ENCODE results near the gene ABCG1.

ABCG1 gene

GRCh38 chr21:42302076-42302650, 83.2 kb downstream of the ABCG1 start:
- no peak for TF ChIP-seq CTCF (IDR thresholded peaks at IDR 0.05; ENCODE audit: insufficient read depth, missing control alignments)
- FAIRE-seq (no peak), DNase-seq (ENCODE audit: insufficient read length, low spot score) (no peak)

- no peak for TF ChIP-seq CTCF (IDR thresholded peaks at IDR 0.05; ENCODE audit: insufficient read depth, missing control alignments)
- no peak for FAIRE-seq
- DNase-seq (ENCODE audit: insufficient read length, low spot score) = no peak
Observed at GRCh38 chr21:42302794-42303193, 83.9 kb downstream of the ABCG1 start.

GRCh38 chr21:42303443-42303842, 84.5 kb downstream of the ABCG1 start:
- no peak for DNase-seq (ENCODE audit: insufficient read length, low spot score)
- no peak for FAIRE-seq
- TF ChIP-seq CTCF (IDR thresholded peaks at IDR 0.05; ENCODE audit: insufficient read depth, missing control alignments) = no peak

- FAIRE-seq = no peak
- DNase-seq (ENCODE audit: insufficient read length, low spot score) = no peak
Observed at GRCh38 chr21:42304556-42305454, 85.9 kb downstream of the ABCG1 start.

GRCh38 chr21:42305707-42306147, 86.8 kb downstream of the ABCG1 start:
- FAIRE-seq (no peak), DNase-seq (ENCODE audit: insufficient read length, low spot score) (no peak)
- TF ChIP-seq CTCF (IDR thresholded peaks at IDR 0.05; ENCODE audit: insufficient read depth, missing control alignments) = no peak

More at GRCh38 chr21:42304556-42305454, 85.9 kb downstream of the ABCG1 start:
- no peak for TF ChIP-seq CTCF (IDR thresholded peaks at IDR 0.05; ENCODE audit: insufficient read depth, missing control alignments)

GRCh38 chr21:42306366-42307035, 87.6 kb downstream of the ABCG1 start:
- FAIRE-seq (no peak), DNase-seq (ENCODE audit: insufficient read length, low spot score) (no peak)

More at GRCh38 chr21:42306366-42307035, 87.6 kb downstream of the ABCG1 start:
- TF ChIP-seq CTCF (IDR thresholded peaks at IDR 0.05; ENCODE audit: insufficient read depth, missing control alignments) = no peak
